ENCODE results near the gene CGNL1. TPM values are rescaled to one million over a fixed set of nuclear protein-coding genes. Genes with fewer than 3 reads are reported as not detected.

Gene CGNL1
- total and polyA plus RNA-seq, 10 of the 15 experiments (the other 5 are each of a cell fraction or from before 2014, with no cell fraction given), result under 0.01 to 0.27 (median 0.04) TPM; not detected in 3

GRCh38 chr15:57339321-57339720 is 37.0 kb upstream of the CGNL1 start:
- RAD21 ChIA-PET (ENCODE audit: unreplicated experiment), result interaction anchor here (0.6 to 7.0 kb wide), 4 partner anchors 189 to 203 kb away, joined by 3 to 156 read pairs (median 8); no protein-coding TSS in a partner anchor
- TF ChIP-seq FOXM1 (IDR thresholded peaks at IDR 0.05; ENCODE audit: low read depth, low read length), result no peak
- no peak for TF ChIP-seq ZNF687 (IDR thresholded peaks at IDR 0.05)
- TF ChIP-seq NBN (IDR thresholded peaks at IDR 0.05), result no peak
- no peak for TF ChIP-seq BACH1 (IDR thresholded peaks at IDR 0.05; ENCODE audit: borderline replicate concordance)
- TF ChIP-seq E2F4 (IDR thresholded peaks at IDR 0.05; ENCODE audit: low read depth, low read length), result no peak
- TF ChIP-seq ZNF384 (IDR thresholded peaks at IDR 0.05; ENCODE audit: borderline replicate concordance, low read depth, low read length), result no peak
- no peak for TF ChIP-seq PAX5 (IDR thresholded peaks at IDR 0.05; ENCODE audit: borderline replicate concordance, low read depth, low read length)
- TF ChIP-seq MEF2B (IDR thresholded peaks at IDR 0.05; ENCODE audit: partially characterized antibody, poor library complexity, severe bottlenecking), result no peak
- no peak for TF ChIP-seq POLR2AphosphoS5 (IDR thresholded peaks at IDR 0.05; ENCODE audit: low read length)
- no peak for TF ChIP-seq SIX5 (IDR thresholded peaks at IDR 0.05; ENCODE audit: low read depth, low read length, severe bottlenecking)
- WGBS (ENCODE audit: insufficient coverage, insufficient replicate concordance, low lambda C conversion rate, missing lambda C conversion rate), result 19% methylated on average over 5 of the region's 5 CpGs
- SMC1A ChIA-PET (ENCODE audit: uncharacterized antibody, unreplicated experiment), result interaction anchor here (0.6 to 5.4 kb wide), 5 partner anchors 145 to 203 kb away, joined by 3 to 83 read pairs (median 6); no protein-coding TSS in a partner anchor
- H3K9me3 ChIP-seq (replicated peaks; ENCODE audit: control insufficient read depth, insufficient read depth, low read length), result no peaks in the 10 kb centered on the region
- H3K27me3 ChIP-seq (replicated peaks in 1 of 2; ENCODE audit: control insufficient read depth in 2 of 2, insufficient read depth in 2 of 2, low read length in 1 of 2), result peaks cover 0 to 2% of the 10 kb centered on the region in 2 experiments; a peak in 2 of 4 replicates
- POLR2A ChIA-PET, result no interaction called here
- no peaks in the 10 kb centered on the region for H3K79me2 ChIP-seq (ENCODE audit: control insufficient read depth, insufficient read depth, low read length)
- DNase-seq (ENCODE audit: low read depth, low spot score) (no peak), FAIRE-seq (no peak), ATAC-seq (no peak)
- no peaks in the 10 kb centered on the region for H3K36me3 ChIP-seq (ENCODE audit: control insufficient read depth in 2 of 2, insufficient read depth in 2 of 2, low read length in 1 of 2)
- CTCF ChIA-PET, result interaction anchor here (1.3 to 9.3 kb wide), 7 partner anchors 12 to 203 kb away, joined by 3 to 242 read pairs (median 16); no protein-coding TSS in a partner anchor
- no peaks in the 10 kb centered on the region for H4K20me1 ChIP-seq (ENCODE audit: control insufficient read depth, insufficient read depth)
- no peak overlapping the region for H3K9ac ChIP-seq (ENCODE audit: control insufficient read depth, insufficient read depth, low read length)
- H3K4me1 ChIP-seq (ENCODE audit: control insufficient read depth, insufficient read depth, low read length), result no peaks in the 10 kb centered on the region
- no TSS peak for BruUV-seq (replicated peaks)
- no peak overlapping the region for H3K27ac ChIP-seq (ENCODE audit: control insufficient read depth, insufficient read depth)
- in situ Hi-C loops (cut with MboI) (no loop called here), intact Hi-C loops (cut with micrococcal nuclease; ENCODE audit: unreplicated experiment) (no loop called here)
- H3K4me2 ChIP-seq (ENCODE audit: control insufficient read depth, insufficient read depth), result no peak overlapping the region
- H2AFZ ChIP-seq (ENCODE audit: control insufficient read depth, low read depth, low read length), result no peak overlapping the region
- H3K4me3 ChIP-seq, result no peak overlapping the region

Data from GM12878 (cell line).